ENCODE results near the gene NFYA. TPM values are rescaled to one million over a fixed set of nuclear protein-coding genes. Genes with fewer than 3 reads are reported as not detected.
"Not testable (repeated sequence)": the region's sequence is repeated elsewhere in the genome, so short reads cannot be mapped to it uniquely, and the experiment has no call there.

NFYA gene
- total and polyA plus RNA-seq, 2 of the 13 experiments (the other 11 are each of a cell fraction or from before 2014, with no cell fraction given) = 16.0 to 22.9 TPM

- intact Hi-C loops (cut with micrococcal nuclease; ENCODE audit: unreplicated experiment); H3K36me3 ChIP-seq (replicated peaks in 1 of 2; ENCODE audit: control insufficient read depth in 1 of 2, insufficient read depth in 2 of 2, low read length in 2 of 2); BruUV-seq (replicated peaks); H3K4me2 ChIP-seq (ENCODE audit: low read depth, low read length); H2AFZ ChIP-seq (ENCODE audit: low read length); H3K79me2 ChIP-seq (ENCODE audit: insufficient read depth, low read length); H3K9me3 ChIP-seq (ENCODE audit: low read length); in situ Hi-C loops (cut with HindIII; ENCODE audit: extremely low pct_ligation_motif_present, low pct_unique_long_range_greater_than_20kb); CTCF ChIA-PET (ENCODE audit: low intra/inter-chr PET ratio, low total read pairs); H3K27ac ChIP-seq (ENCODE audit: extremely low read length, insufficient read depth, low read length); H3K27me3 ChIP-seq (ENCODE audit: control insufficient read depth in 1 of 2, insufficient read depth in 2 of 2, low read length in 2 of 2); H4K20me1 ChIP-seq (ENCODE audit: insufficient read depth, low read length); DNase-seq (ENCODE audit: low spot score); FAIRE-seq; H3K4me3 ChIP-seq (replicated peaks in 1 of 3; ENCODE audit: insufficient read depth in 1 of 3, low read depth in 2 of 3, low read length in 3 of 3); POLR2A ChIA-PET; H3K9ac ChIP-seq (ENCODE audit: insufficient read depth, low read depth, low read length); TF ChIP-seq NR2F6 (CRISPR knock-in tag; IDR thresholded peaks at IDR 0.05): not testable (repeated sequence)
- peaks cover 11% of the 10 kb centered on the region for H3K4me1 ChIP-seq (ENCODE audit: insufficient read depth, low read length)
- ATAC-seq = peak; percentile 41; the same call in 1 of the 3 replicates
- 37% methylated on average over 2 of the region's 2 CpGs for WGBS (ENCODE audit: low lambda C conversion rate)
- TF ChIP-seq NR2C2 (CRISPR knock-in tag; IDR thresholded peaks at IDR 0.05; ENCODE audit: borderline replicate concordance) (peak; percentile 13; the same call in 1 of the 2 replicates), HNF4A (CRISPR knock-in tag; IDR thresholded peaks at IDR 0.05) (peak; percentile 46; the same call in 1 of the 2 replicates), NR2F6 (IDR thresholded peaks at IDR 0.05) (0 out of 2 replicates have a peak, but pooled peaks have one; percentile 23), RARA (CRISPR knock-in tag; IDR thresholded peaks at IDR 0.05) (peak; percentile 33; the same call in 1 of the 2 replicates), NR2F1 (CRISPR knock-in tag; IDR thresholded peaks at IDR 0.05) (peak in 1 of 2 experiments; percentile 33; a peak in 1 of 4 replicates)
These were observed 42.3 kb downstream of the NFYA start for GRCh38 chr6:41115027-41115426.

- H3K4me2 ChIP-seq (ENCODE audit: low read depth, low read length) = no peak overlapping the region
- FAIRE-seq = no peak
These were observed 46.7 kb downstream of the NFYA start for GRCh38 chr6:41119508-41119907.

More at GRCh38 chr6:41119508-41119907, 46.7 kb downstream of the NFYA start:
- Histone ChIP-seq H4K20me1 (ENCODE audit: insufficient read depth, low read length) (no peaks in the 10 kb centered on the region), H3K9ac (ENCODE audit: insufficient read depth, low read depth, low read length) (no peak overlapping the region), H3K27ac (ENCODE audit: extremely low read length, insufficient read depth, low read length) (no peak overlapping the region), H3K27me3 (ENCODE audit: control insufficient read depth in 1 of 2, insufficient read depth in 2 of 2, low read length in 2 of 2) (peaks cover 0 to 1% of the 10 kb centered on the region in 2 experiments; a peak in 1 of 5 replicates), H3K9me3 (ENCODE audit: low read length) (no peaks in the 10 kb centered on the region), H3K4me3 (replicated peaks in 1 of 3; ENCODE audit: insufficient read depth in 1 of 3, low read depth in 2 of 3, low read length in 3 of 3) (no peak overlapping the region), H3K36me3 (replicated peaks in 1 of 2; ENCODE audit: control insufficient read depth in 1 of 2, insufficient read depth in 2 of 2, low read length in 2 of 2) (no peaks in the 10 kb centered on the region), H3K79me2 (ENCODE audit: insufficient read depth, low read length) (no peaks in the 10 kb centered on the region), H2AFZ (ENCODE audit: low read length) (no peak overlapping the region), H3K4me1 (ENCODE audit: insufficient read depth, low read length) (peaks cover 11% of the 10 kb centered on the region)
- no TSS peak for BruUV-seq (replicated peaks)
- POLR2A ChIA-PET = no interaction called here
- WGBS (ENCODE audit: low lambda C conversion rate) = 0% methylated on average over 1 of the region's 1 CpG
- in situ Hi-C loops (cut with HindIII; ENCODE audit: extremely low pct_ligation_motif_present, low pct_unique_long_range_greater_than_20kb) = no loop called here
- no peak for ATAC-seq
- no peak for DNase-seq (ENCODE audit: low spot score)
- TF ChIP-seq CENPBD1 (CRISPR knock-in tag; IDR thresholded peaks at IDR 0.05; ENCODE audit: borderline replicate concordance, low read depth) = no peak
- no peak for TF ChIP-seq MEIS2 (CRISPR knock-in tag; IDR thresholded peaks at IDR 0.05)
- no peak for TF ChIP-seq ARID3A (IDR thresholded peaks at IDR 0.05; ENCODE audit: low read depth, low read length)
- no peak for TF ChIP-seq GPN1 (CRISPR knock-in tag; IDR thresholded peaks at IDR 0.05; ENCODE audit: borderline replicate concordance)
- TF ChIP-seq ZNF546 (CRISPR knock-in tag; conservative IDR thresholded peaks at IDR 0.05) = no peak
- TF ChIP-seq TGIF2 (CRISPR knock-in tag; IDR thresholded peaks at IDR 0.05) = no peak
- TF ChIP-seq MZF1 (CRISPR knock-in tag; IDR thresholded peaks at IDR 0.05; ENCODE audit: borderline replicate concordance) = no peak
- TF ChIP-seq ZNF580 (CRISPR knock-in tag; IDR thresholded peaks at IDR 0.05; ENCODE audit: borderline replicate concordance, low read depth) = no peak
- no peak for TF ChIP-seq ZFY (CRISPR knock-in tag; IDR thresholded peaks at IDR 0.05)
- TF ChIP-seq IRF9 (CRISPR knock-in tag; IDR thresholded peaks at IDR 0.05; ENCODE audit: borderline replicate concordance) = no peak
- intact Hi-C loops (cut with micrococcal nuclease; ENCODE audit: unreplicated experiment) = no loop called here
- CTCF ChIA-PET (ENCODE audit: low intra/inter-chr PET ratio, low total read pairs) = no interaction called here
